HG02571 (cell line): Measurements from ENCODE around the gene MBOAT1.
"Not testable (repeated sequence)": the region's sequence is repeated elsewhere in the genome, so short reads cannot be mapped to it uniquely, and the experiment has no call there.

ENCODE experiments used
- ATAC-seq: cut with Tn5 transposase; IDR thresholded peaks from one replicate; pipeline ENCODE4 v1.9.1; 2021; ENCODE audit warnings: mild to moderate bottlenecking, moderate library complexity; ENCODE audit not compliant: unreplicated experiment

The MBOAT1 gene

DNA sequence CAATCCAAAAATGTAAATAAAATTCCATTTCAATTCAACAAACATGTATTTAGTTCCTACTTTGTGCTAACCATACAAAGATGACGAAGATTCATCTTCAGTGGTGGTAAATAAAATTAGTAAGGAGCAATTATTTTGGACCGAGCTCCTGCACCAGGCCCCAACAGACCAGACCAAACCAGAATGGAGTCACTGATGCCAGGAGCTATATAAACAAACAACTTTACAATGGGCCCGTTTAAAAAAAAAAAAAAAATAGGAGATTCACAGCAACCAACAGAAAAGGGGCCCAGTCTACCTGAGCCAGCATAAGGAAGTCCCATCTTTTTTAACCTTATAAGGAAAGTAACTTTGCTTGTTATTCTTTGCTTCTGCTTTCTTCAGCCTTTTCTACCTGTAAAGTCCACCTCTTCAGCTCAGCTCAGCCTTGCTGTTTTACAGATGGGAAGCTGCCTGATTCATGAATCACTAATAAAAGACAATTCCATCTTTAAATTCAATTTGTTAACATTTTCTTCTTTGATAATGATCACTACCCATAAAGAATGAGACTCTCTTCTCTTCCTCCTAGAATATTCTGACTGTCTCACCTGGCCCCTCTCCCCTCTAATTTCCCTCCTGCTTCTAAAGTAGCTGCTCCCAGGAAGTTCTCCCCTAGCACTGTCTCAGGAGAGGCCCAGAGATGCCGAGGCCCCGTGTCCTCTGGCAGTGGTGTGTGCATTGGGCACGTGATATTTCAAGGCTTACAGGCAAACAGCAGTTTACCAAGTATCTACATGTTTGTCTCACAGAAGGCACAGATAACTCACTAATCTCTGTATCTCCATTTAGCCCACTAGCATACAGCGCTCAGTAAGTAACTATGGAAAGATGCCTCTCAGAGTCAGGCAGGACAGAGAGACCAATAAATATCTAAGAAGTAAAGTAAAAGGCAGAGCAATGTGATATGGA is 8.4 kb downstream of the MBOAT1 start:
- ATAC-seq: no peak

DNA sequence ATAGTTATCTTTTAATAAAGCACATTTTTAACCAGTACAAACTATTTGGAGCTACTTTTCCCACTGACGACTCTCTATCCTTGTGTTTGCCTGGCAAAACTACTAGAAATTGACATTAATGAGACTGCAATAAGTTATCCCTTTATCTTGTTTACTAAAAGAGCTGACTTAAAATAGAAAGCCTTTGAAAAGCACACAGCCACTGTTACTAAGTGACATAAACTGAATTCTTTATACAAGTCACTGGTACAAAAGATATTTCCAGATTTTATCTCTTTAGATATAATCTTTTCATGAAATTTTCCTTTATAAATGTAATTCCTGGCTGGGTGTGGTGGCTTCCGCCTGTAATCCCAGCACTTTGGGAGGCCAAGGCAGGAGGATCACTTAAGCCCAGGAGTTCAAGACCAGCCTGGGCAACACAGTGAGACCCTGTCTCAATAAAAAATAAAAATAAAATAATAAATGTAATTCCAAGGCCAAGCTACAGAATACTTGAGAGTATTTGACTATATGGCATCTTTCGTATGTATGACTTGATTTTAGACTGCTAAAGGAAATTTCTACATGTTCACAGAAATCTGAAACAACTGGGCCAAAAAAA is 9.5 kb downstream of the MBOAT1 start:
- no peak for ATAC-seq

DNA sequence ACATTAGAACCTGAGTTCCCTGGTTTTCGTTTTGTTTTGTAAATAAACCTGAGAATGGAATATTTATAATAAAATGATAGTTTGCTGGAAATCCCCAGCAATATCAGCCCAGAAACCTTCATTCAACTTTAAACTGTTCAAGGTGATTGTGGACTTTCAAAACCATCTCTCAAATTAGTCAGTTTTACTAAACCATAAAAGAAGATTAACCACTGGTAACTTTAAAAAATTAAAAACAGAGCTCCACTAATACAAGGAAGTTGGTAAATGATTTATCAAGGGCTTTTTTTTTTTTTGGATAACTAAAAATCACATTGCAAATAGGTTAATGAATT is 10.0 kb downstream of the MBOAT1 start:
- ATAC-seq: no peak

DNA sequence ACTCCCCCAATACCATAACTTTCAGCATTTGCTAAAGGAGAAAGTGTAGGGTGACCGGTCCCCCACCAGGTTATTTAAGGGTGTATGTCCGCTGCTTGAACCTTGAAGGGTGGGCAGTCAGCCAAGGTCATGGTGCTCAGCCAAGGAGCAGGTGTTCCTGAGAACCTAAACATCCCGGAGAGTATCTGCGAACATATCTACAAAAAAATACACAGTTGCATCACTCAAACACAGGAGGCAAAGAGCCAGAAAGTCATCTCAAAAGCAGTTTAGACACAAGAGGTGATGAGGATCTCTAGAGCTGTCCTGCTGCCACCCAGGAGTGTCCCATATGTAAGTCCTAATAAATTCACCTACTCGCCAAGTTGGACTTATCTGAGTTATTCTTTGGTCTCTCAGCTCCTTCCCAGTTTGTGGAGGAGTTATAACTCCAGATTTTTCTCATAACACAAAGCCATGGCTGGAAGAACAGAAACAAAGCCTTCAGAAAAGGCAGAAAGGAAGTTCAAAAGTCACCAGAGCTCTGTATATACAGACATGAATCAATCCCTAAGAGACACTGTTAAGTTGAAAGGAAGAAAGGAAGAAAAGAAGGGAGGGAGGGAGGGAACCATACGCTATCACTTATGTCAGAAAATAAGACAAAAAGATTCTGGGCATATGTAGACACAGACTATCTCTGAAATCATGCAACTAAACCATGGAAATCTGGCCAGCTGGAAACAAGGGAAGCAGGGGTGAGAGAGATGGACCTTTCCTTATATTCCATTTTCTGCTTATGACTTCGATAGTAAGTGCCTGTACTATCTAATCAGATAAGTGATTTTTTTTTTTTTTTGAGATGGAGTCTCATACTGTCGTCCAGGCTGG is 11.3 kb downstream of the MBOAT1 start:
- ATAC-seq: no peak

DNA sequence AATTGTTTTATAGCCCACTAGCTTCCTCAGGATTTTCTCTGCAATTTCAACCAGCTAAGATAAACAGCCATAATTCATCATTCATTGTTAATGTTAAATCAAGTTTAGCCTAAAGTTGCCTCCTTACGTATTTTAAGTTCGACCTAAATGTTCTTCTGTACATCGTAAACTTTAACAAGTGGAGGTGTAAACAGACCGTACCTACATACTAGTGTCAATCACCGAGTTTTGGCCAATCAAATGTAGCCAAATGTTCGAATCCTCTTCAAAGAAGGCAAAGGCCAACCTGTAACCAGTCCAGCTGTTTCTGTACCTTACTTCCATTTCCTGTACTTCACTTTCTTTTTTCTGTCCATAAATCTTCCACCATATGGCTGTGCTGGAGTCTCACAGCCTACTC is 13.5 kb downstream of the MBOAT1 start:
- ATAC-seq: no peak

DNA sequence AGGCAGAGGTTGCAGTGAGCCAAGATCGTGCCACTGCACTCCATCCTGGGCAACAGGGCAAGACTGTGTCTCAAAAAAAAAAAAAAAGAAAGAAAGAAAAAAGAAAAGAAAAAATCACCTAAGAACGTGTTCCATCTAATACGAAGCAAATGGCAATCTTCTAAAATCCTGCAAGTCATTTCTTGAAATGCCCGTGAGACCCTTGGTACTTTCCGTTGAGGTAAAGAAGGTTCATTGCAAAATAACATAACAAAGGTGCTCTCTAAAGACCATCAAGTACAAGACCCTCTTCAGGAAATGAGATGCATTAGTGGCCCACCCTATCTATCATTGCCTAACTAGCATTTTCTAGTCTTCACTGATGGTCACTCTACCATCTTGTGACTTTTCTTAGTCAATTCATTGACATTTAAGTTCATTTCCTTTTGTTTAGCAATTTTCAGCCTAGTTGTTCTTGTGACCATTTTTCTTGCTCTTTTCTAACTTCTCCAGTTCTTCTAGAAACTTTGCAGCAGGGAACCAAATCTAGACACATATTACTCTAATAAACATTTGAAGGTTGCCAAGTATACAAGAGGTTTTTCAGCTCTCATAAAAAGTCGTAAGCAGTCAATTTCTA is 14.0 kb downstream of the MBOAT1 start:
- ATAC-seq: no peak

DNA sequence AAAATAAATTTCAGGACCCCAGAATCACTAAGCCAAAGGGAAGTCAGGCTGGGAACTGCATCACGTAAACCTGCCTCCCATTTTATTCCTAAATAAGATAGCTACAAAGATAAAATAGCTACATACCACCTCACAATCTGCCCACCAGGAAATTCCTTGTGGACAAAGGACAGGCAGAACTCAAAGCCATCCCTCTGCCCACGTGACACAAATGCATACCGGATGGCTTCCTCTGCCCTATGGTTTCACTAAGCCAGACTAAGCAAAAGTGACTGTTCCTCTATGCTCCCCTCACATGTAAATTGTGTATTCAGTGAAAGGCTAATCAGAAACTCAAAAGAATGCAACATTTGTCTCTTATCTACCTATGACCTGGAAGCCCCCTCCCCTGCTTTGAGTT is 15.0 kb downstream of the MBOAT1 start:
- ATAC-seq: no peak

DNA sequence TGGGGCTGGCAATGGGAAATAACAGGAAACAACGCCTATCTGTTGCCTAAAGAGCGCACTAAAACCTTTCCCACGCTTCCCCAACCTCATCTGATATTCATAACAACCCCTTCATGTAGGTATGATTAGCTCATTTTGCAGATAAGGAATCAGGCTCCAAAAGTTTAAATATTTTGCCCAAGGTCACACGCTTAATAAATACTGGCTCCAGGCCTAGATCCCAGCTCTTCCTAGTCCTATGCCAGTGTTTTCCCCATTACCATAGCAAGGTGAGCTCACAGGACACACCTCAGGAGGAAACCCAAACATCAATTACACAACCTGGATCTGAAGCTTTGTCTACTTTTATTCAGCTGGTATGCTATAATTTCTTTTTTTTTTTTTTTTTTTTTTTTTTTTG is 19.6 kb downstream of the MBOAT1 start:
- no peak for ATAC-seq

DNA sequence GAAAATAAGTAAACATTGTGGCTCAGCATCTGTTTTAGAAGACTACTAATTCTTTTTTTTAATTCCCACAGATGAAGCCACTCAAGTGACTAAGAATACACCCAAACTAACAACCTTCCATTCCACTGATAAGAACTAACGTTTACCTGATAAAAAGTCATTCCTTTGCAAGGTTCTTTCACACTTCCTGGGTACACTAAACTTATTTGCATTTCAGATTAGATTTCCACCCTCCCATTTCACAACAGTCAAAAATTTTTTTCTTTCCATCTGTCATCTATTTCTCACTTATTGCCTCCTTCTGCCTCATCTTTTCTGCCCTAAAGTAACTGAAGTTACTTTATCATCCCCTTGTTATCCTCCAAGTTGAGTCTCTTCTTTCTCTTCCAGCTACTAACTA is 20.3 kb downstream of the MBOAT1 start:
- ATAC-seq: no peak

DNA sequence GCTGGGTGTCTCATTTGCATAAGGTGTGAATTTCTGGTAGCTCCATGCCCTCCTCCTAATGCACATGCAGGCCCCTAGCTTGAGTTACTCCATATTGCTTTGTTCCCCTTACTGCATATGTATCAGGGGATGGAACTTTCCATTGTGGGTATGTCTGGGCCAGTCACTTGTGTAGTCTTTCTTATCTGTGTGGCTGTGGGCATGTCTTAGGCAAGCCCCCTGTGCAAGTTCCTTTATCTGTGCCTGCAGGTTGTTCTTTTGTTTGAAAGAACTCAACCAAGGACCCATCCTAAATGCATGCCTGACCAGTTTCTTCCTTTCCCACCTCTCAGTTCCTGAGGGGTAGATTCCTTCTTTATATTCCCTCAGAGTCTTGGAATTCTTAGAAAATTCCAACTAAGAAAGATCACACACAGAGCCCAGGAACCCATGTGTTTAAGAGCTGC is 23.6 kb downstream of the MBOAT1 start:
- ATAC-seq: no peak

DNA sequence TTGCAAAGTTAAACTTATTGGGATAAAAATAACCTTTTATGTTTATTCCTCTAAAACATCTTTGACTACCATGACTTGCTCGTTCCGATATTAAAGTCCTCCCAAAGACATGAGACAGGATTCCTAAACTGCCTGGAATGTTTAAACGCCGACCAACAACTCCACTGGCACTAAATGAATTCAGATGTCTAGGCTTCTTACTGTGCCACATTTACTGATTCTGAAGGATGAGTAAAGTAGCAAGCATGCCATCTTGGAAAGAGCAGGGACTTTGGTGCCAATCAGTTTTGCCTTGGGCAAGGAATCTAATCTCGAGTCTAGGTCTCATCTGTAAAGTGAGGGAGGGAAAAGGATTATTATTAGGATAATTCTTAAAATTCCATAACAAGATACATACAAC is 25.3 kb downstream of the MBOAT1 start:
- ATAC-seq: no peak

DNA sequence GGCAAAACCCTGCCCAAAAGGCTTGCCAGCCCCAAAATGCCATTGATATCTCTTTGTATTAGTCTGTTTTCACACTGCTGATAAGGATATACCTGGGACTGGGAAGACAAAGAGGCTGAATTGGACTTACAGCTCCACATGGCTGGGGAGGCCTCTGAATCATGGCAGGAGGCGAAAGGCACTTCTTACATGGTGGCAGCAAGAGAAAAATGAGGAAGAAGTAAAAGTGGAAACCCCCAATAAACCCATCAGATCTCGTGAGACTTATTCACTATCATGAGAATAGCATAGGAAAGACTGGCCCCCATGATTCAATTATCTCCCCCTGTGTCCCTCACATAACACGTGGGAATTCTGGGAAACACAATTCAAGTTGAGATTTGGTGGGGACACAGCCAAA is 28.6 kb downstream of the MBOAT1 start:
- no peak for ATAC-seq

DNA sequence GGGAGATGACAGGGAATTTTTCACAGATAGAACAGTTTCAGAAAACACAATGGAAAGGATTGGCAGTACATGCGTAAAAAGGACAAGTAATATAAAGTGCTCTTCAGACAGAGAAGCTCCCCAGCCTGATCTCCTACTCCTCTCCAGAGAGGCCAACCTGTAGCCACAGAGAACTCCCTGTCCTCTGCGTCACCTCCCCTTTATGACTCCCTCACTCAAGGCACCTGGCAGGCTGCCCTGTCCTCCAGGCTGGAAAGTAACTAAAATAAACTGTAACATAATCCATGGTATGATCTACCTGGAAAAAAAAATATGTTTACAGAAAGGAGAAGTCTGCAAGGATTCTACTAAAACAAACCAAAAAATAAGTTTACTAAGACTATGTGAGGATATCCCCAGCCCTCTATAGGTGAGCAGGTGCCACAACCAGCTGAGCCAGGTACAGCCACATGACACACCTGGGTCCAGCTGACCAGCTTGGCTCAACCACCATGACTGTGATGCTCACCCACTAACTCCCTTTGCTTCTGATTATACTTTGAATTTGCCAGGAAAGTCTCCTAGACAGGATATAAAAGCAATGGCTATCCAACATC is 29.2 kb downstream of the MBOAT1 start:
- ATAC-seq: no peak

DNA sequence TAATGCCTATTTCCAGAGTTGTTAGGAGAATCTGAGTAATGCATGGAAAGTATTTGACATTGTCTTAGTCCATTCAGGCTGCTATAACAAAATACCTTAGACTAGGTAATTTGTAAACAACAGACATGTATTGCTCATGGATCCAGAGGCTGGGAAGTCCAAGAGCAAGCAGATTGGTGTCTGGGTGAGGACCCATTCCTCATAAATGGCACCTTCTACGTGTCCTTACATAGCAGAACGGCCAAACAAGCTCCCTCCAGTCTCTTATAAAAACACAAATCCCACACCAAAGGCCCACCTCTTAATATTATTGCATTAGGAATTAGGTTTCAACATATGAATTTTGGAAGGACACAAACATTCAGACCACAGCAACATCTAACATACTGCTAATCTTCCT is 30.2 kb downstream of the MBOAT1 start:
- ATAC-seq: no peak

DNA sequence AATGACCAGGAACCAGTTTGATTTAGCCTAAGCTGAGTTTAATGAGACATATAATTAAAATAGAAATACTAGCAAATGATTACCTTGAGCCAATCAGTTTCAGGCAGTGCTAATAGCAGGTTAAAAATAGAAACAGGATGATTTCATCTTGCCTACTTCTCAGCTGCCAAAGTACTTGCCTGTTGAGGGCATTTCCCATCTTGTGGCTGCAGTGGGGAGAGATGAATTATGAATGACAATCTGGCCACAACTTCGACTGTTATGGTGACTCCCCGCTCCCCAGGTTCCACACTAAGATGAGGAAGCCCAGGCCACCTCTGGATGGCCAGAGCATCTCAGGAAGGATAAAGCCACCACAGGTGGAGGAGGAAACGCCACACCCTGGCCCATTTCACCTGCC is 31.3 kb downstream of the MBOAT1 start:
- peak; percentile 74 for ATAC-seq

DNA sequence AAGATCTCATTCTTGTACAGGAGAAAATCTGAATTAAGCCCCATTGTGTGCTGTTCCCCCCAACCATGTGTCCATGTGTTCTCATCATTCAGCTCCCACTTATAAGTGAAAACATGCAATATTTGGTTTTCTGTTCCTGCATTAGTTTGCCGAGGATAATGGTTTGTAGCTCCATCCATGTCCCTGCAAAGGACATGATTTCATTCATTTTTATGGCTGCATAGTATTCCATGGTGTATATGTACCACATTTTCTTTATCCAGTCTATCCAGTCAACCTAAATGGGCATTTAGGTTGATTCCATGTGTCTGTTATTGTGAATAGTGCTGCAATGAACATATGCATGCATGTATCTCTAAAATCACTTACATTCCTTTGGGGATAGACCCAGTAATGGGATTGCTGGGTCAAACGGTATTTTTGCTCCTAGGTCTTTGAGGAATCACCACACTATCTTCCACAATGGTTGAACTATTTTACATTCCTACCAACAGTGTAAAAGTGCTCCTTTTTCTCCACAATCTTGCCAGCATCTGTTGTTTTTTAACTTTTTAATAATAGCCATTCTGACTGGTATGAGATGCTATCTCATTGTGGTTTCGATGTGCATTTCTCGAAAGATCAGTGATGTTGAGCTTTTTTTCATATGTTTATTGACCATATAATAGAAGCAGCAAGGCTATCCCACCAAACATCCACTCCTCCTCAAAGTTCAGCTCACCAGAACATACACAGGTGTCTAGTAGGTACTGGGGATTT is 32.8 kb downstream of the MBOAT1 start:
- ATAC-seq: not testable (repeated sequence)

DNA sequence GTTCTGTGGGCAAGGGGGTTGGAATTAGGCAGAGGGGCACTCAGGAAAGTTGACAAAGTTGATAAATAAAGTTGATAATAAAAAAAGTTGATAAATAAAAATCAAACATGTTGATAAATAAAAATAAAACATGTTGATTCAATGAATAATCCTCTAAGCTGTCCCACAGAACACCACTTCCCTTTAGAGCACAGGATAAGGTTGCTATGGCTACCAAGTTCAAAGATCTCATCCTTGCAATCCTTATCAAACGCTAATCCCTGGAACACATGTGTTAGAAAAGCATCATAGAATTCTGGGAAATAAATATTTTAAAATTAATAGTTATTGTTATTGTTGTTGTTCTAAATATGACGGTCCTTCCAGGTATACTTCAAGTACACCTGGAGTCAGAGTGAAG is 33.9 kb downstream of the MBOAT1 start:
- no peak for ATAC-seq

DNA sequence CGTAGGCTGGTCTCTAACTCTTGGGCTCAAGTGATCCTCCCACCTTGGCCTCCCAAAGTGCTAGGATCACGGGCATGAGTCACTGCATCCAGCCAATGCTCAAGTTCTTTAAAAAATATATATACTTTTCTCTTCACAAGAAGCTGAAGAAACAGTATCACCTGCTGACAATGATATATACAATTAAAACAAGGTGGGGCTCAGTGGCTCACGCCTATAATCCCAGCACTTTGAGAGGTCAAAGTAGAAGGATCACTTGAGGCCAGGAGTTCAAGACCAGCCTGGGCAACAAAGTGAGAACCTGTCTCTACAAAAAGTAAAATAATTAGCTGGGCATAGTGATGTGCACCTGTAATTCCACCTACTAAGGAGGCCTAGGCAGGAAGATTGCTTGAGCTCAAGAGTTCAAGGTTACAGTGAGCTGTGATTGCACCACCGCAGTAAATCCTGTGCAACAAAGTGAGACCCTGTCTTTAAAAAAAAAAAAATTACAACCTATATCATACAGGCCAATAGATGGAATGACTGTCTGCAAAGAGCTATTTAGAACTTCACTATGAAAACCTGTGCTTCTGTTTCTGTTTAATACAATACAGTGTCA is 36.4 kb downstream of the MBOAT1 start:
- no peak for ATAC-seq
